COLO668 (cell line): ENCODE results near the gene MGRN1.

ENCODE experiments used
- DNase-seq: peaks from one replicate; lab custom pipeline; 2025; ENCODE audit not compliant: unreplicated experiment; lab: John Stamatoyannopoulos, UW

Gene MGRN1

DNA sequence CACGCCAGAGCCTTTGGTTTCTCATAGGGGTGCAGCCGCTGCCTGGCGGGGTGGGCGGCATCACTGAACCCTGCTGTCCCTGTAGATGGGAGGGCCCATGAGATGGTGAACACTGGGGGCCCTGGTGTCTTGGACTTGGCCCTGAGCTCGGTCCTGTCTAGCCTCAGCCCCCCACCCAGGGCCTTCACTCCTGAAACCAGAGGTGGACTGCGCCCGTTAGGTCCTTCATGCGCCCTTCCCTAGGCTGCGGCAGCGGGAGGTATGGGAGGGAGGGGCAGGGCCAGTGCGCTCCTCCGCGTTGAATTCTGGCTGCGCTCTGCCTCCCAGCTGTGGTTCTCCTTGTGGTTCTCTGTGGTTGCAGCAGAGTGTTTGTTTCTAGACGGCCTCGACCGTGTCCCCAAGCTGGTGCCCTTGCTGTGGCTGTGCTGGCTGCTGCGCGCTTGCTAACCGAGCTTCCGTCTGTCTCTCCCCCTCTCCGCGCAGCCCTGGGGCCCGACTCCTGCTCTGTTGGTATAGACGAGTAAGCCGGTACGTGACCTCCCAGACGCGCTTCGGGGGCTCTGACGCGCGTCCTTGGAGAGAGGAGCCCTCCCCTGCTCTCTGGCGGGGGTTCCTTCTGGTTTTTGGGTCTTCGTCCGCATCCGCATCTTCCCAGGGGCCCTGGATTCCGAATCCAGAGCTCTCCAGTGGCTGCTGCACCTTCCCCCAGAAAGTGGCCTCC, 61.3 kb downstream of the MGRN1 start:
- no peak for DNase-seq

DNA sequence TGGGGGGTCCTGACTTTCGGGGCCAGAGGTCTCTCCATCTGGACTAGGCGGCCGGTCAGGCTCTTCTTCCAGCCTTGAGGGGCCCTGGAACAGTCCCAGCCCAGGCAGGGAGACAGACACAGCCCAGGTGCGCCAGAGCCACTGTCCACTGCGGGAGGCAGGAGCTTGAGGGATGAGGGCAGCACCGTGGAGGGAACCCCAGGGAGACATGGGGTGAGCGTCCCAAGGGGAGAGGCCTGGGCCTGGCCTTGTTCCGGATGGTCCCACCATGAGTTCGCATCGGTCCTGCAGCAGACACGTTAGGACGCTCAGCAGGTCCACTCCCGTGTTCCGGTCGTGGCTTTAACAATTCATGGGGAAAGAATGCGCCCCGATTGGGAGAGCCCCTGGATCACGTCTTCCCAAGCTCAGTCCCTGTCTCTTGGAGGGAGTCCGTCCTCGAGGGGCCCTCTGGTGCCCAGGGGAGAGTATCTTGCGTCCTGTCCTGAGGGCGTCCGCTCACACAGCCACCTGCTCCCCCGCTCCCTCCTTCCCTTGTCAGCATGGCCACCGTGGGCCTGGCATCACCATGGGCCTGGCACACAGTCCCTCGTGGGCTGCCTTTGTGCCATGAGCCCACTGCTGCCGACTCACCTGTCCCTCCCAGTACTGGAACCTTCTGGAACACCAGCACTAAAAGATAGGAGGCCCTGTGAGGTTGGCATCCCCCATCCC, 62.0 kb downstream of the MGRN1 start:
- no peak for DNase-seq

DNA sequence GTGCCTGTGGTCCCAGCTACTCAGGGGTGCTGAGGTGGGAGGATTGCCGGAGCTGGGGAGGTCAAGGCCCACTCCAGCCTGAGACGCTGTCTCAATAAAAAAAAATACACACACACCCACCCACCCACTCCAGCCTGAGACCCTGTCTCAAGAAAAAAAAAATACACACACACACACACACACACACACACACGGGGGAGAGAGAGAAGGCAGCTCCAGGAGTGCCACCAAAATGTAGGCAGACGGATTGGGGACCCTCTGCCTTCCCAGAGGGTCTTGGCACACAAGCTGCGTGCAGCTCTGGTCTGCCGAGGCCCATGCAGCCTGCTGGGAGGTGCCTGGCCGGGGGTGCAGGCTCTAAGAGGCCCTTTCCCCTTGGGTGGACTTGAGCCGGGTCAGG, 62.8 kb downstream of the MGRN1 start:
- DNase-seq = no peak

DNA sequence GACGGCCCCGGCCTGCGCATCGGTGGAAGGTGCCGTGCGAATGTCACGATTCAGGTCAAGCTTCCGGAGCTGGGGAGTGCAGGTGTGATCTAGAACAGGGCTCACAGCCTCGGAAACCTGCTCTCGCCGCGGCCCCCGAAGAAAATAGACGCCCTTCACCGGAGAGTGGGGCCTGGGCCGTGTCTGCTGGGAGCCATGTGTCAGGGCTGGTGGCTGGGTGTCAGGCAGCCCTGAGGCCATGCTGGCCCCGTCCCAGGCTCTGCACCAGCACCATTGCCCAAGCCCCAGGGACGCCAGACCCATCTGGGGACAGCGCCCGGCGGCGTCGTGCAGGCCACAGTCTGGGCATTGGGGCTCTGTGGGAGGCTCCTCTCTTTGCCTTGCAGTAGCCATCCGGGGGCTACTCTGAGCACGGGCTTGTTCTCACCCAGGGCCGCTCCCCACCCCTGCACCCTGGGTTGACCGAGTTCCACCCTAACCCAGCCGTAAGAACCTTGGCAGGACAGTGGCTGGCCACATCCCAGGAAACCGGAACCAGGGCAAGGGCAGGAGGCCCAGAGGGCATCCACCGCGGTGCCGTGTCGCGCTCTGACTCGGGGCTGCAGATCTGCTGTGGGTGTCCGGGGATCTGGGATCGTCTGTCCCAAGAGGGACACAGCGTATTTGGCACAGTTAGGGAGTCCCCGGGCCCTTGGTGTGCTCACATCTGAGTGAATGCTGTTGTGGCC, 63.5 kb downstream of the MGRN1 start:
- no peak for DNase-seq

DNA sequence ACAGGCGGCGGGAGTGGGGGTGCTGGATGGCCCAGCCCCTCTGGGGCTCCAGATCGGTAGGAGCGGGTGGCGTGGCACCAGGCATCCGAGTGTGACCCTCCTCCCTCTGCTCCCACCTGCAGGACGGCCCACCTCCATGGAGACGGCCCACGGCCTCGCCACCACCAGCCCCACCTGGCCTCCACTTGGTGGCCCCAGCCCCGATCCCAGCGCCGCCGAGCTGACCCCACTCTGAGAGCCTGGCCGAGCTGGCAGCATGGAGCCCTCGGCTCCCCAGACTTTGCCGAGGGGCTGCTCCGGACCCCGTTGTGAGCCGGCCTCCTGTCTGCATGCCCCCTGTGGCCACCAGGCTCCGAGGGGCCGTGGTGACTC, 64.0 kb downstream of the MGRN1 start:
- no peak for DNase-seq

DNA sequence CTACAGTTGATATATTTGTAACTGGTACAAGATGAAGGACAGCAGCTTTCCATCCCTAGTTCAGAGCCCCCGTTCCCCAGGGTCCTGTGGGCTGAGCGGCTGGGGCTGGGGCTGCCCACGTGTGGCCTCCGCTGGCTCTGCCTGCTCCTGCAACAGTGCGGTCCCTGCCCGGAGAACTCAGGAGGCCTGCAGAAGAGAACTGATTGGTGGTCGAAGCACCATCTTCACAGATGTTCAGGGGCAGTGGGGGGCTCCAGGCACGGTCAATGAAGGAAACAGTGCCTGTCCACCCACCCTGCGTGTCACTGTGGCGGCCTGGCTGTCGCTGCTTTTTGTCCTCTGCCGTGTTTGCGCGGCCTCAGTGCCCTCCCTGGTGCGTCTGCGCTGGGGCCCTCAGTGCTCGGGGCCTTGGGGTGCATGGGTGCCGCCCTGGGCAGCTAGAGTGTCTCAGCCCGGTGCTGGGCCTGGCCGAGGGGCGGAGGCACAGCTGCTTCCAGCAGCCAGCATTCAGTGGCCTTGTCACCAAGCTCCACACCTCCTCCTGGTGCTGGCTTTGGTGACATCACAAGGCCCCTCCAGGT, 64.6 kb downstream of the MGRN1 start:
- no peak for DNase-seq

DNA sequence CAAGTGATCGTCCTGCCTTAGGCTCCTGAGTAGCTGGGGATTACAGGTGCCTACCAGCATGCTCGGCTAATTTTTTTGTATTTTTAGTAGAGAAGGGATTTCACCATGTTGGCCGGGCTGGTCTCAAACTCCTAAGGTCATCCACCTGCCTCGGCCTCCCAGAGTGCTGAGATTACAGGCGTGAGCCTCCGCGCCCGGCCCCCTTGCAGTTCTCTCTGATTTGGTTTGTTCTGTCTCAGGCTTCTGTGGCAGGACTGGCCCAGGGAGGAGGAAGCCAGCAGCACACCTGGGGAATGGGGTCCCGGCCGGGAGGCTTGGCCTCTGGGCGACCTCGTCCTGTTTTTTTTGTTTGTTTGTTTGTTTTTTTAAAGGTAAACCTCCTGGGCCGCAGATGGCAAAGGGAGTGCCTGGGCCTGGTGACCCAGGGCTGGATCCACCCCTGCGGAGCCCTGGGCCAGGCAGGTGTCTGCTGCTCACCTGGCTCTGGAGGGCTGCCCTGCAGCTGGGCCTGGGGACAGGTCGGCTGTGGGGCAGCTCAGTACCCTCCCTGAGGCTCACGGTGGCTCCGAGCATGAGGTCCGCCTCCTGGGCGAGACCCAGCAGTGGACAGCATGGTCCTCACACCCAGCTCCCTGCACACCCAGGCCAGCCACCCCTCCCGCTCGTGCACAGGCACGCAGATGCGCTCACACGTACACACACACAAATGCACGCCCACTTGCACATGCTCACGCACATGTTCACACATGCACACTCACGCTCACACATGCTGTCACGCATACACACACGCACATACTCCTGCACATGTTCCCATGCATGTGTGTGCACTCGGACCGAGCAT, 65.5 kb downstream of the MGRN1 start:
- DNase-seq = no peak

DNA sequence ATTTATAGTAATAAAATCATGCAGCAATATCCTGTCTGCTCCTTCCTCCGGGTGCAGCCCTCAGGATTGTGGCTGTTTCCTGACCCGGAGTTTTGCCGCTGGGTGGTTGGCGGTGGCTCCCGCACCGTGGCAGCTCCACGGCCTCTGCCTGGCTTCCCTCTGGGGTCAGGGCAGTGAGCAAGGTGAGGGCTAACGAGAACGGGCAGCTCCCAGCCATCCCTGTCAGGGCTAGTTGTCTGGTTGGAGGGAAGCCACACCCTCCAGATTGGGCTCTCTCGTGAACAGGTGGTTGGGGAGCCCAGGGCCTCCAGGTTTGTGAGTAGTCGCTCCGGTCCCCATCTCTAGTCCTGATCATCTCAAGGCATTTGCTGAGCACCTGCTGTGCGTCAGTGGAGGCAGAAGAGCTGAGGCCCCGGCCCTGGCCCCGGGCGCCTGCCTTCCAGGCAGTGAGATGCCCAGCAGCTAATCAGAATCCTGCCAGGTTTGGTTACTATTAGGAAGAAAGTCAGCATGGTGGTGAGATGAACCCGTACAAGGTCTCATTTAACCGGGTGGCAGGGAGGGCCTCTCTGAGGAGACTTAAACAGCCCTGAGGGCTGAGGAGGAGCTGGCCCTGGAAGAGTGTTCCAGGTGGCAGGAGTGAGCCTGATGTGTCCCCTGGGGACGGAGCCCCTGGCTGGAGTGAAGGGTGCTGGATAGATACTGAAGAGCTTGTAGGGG, 66.5 kb downstream of the MGRN1 start:
- no peak for DNase-seq

DNA sequence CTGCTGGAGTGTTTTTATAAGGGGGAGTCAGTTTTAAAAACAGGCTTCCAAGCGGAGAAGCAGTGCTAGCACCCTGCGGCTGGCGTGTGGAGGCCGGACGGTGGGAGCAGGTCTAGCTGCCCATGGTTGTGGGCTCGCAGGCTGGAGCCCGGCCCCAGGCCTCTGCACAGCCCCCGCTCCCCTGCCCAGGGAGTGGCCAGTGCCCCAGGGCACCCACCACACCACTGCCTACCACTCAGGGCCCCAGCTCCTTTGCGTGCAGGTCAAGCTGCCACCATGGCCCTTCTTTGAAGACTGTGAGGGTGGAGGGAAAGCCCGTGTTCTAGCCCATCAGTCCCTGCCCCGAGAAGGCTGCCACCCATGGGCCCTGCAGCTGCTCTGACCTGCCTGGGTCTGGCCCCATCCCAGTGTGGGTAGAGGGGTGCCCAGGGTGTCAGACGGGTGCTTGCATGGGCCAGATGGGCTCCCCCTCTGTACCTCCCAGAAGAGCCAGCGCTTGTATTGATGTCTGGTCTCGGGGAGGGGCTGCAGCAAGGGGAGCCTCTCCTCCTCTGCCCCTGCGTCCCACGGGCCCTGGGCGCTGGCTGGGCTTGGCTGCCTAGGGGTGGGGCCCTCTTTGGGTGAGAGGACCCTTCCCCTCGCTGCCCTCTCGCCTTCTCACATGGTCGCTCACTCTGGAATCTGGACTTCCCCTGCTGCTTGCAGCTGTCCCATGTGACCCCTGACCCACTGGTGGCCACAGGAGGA, 67.2 kb downstream of the MGRN1 start:
- no peak for DNase-seq

DNA sequence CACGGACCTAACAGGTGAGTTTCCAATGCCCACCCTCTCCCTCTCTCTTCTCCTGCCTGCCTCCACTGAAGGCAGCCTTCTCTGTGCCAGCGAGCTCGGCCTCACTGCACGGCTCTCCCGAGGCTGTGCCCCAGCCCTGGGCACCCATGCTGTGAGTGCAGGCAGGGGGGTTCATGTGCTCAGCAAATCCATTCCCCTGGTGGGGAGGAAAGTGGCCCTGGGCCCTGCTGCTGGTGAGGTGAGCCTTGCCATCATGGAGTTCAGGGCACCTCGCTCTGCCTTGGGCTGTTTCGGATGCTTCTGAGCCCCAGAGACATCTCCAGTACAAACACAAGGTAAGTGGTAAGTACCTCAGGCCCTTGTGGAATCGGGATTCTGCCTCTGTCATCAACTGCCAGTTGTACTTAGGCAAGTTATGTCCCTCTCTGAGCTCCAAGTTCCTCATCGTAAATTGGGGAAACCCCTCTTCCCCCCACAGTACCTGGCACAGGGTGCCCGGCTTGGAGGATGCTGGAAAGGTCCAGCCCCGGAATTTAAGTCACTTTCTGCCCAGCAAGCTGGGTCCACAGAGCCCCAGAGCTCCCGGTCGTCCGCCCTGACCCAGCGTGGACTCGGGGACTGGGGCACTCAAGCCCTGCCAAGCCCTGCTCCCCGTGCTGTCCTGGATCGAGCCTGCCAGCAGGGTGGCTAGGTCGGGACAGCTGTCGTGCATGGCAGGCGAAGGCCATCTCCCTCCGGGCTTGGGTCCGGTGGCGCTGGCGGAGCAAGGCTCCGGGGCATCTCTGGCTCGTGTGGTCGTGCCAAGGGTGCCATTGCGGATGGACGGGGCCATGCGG, 68.1 kb downstream of the MGRN1 start:
- no peak for DNase-seq

DNA sequence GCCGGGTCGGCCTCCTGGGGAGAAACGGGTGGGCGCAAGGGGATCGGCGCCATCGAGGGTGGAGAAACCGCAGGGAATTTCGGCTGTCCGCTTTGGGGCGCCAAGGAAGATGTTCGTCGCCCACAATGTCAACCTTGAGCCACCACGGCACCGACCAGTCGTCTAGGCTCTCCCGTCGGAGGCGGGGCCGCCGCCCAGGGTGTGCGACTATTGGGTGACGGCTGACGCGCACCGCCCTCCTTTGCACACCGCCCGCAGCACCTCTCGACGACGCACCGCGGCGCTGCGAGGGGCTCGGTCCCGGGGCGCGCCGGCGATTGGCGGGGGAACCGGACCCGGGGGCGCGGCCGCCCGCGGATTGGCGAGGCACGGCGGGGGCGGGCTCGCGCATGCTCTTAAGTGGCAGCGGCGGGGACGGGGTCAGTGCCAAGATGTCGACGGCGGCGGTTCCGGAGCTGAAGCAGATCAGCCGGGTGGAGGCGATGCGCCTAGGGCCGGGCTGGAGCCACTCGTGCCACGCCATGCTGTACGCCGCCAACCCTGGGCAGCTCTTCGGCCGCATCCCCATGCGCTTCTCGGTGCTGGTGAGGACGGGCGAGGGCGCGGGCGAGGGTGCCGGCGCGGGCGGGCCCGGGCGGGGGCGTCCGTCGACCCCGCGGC, 68.8 kb downstream of the MGRN1 start, which contains the start of gene NUDT16L1:
Gene NUDT16L1, plus strand, starts transcription at position 267 of the 660 bp plus-strand sequence. Its CDS starts 165 bp downstream, at position 432.
- peak; percentile 99 for DNase-seq

DNA sequence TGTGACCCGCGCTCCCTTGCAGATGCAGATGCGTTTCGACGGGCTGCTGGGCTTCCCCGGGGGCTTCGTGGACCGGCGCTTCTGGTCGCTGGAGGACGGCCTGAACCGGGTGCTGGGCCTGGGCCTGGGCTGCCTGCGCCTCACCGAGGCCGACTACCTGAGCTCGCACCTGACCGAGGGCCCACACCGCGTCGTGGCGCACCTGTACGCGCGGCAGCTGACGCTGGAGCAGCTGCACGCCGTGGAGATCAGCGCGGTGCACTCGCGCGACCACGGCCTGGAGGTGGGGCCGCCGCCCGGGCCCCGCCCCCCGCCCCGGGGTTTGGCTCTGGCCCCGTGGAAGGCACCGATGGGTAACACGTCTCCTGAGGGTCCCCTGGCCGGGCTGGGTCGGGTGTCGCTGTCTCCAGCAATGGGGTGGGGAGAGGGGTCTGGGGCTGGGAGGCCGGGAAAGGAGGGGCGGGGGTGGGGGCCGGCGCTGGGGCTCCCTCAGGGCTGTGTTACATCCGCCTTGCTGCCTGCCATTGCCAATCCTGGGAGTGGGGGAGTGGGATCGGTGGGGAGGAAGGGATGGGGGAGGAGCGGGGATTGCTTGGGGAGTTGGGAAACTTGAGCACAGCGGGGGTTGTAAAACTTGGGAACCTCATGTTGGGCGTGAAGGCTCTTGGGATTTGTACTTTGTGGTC, 69.5 kb downstream of the MGRN1 start:
- peak; percentile 75 for DNase-seq

DNA sequence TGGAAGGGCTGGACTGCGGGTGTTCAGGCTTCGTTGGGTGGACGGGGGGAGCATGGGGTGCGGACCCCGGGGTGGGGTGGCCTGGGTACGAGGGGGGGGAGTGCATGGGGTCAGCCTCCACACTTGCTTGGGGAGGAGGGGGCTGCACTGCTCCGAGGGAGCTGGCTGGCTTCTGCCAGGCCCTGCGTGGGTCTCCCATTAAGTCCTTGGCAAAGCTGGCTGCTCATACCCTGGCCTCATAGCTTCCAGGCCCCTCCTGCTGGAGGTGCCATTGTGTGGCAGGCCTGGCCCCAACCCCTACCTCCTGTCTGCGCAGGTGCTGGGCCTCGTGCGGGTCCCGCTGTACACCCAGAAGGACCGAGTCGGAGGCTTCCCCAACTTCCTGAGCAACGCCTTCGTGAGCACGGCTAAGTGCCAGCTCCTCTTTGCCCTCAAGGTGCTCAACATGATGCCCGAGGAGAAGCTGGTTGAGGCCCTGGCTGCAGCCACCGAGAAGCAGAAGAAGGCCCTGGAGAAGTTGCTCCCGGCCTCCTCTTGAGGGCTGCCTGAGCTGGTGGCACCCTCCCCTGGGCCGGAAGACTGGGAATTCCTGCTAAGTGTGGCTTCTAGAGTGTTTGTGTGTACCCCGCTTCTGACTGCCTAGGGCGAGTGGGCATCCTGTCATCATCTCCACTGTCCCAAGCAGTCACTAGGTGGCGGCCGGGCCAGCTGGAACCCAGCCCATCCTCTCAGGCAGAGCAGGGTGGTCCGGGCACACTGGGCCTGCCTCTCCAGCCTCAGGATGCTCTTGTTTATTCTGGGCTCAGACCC, 70.2 kb downstream of the MGRN1 start:
- no peak for DNase-seq

DNA sequence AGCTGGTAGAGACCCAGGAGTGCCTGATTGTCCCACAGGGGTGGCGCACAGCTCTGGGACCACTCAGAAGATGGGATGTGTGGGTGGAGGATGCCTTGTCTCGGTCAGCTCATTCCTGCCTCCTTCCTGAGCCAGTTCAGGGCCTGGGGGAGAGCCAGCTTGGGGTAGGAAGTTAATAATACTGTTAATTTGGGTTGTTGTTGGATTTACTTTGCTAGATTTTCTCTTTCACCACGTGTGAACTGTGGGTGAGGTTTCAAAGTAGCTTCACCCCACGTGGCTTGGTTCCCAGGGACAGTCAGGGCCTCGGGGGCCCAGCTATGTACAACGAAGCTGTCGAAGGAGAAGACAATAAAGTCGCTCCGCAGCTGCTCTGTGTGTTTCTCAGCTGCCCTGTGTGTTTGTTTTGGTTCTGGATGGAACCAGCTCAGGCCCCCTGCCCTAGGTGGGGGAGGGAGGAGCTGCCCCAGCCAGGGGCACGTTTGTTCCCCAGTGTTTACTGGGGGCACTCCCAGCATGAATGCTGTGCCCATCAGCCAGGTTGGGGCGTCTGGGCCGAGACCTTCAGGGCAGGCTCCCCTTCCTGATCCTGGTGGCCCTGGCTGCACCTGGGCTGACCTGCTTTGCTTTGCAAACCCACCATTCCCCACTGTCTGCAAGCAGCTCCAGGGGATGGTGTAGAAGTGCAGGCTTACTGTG, 71.0 kb downstream of the MGRN1 start:
- peak; percentile 62 for DNase-seq

DNA sequence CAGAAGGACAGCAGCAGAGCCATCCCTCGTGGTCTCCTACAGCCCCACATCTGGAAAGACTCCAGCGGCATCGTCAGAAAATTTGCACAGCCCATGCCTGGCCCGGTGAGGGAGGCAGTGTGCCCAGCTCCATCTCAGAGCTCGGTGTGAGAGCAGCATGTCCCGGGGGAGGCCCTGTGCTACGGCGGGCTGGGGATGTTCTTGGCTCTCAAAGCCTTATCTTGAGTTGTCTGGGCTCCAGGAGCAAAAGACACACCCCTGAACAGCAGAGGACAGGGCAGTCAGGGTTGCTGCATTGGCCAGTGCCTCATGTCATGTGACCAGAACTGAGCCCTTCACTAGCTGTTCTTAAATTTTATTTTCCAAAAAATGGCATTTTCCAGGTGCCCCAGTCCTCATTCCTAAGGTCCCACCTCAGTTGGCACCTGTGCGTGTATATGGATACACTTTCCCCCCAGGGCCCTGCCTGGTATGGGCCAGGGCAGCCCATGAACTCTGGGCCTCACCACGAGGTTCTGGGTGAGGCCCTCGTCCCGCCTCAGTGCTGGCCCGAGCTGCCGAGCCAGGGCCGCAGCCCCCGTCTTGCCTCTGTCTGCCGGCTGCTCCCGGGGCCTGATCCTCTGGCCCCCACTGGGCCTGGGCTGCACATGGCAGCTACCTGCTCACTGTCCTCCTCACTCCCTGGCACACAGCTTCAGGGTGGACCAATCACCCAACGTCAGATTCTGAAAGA, 71.7 kb downstream of the MGRN1 start:
- DNase-seq = no peak
